SW 1271 (cell line): ENCODE results near the gene ARHGAP15.

ENCODE experiments used
- DNase-seq, 2 experiments: peaks; one replicate each; lab custom pipeline; 2025; lab: John Stamatoyannopoulos, UW

ARHGAP15 gene

DNA sequence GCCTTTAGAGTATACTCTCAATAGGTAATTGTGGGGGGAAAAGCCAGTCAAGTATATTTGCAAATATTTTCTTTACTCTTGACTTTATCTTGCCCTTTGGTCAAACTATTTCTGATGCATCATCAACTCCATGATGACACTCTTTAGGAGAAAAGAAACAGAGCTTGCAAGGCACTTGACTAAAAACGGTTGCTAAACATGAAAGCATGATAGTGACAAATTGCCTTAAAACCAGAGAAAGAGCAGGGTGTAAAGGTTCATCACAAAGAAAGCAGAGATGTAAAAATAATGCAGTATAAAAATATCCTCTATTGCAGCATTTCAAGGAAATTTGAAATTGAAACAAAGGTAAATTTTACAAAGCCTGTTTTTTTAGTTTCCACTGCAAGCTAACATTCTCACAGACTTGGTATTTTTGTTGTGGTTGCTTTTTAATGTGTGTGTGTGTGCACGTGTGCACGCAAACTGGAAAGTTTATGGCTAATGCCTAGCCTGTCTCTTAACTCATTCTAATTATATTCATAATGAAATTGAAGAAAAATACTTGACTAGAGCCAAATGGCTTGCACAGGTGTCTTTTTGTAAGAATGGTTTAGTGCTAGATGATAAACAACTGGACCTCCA, 503.6 kb downstream of the ARHGAP15 start:
- DNase-seq, result no peak

DNA sequence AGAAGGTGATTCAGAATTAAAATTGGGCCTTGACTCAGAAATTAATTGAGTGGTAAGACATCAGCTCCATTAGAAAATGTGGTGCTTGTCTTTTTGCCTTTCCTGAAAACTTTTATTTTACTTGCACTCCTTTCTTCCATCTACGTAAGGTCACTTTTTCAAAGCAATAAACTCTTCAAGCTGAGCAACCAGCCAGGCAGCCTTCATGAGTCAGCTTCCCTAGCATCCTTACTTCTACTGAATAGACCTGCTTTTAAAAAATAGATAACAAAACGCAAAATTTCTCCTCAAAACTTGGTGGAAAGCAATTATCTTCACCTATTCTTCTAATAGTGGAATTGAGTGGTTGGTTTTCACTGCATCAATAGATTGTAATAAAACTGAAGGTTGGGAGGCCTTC, 504.2 kb downstream of the ARHGAP15 start:
- DNase-seq, result no peak

DNA sequence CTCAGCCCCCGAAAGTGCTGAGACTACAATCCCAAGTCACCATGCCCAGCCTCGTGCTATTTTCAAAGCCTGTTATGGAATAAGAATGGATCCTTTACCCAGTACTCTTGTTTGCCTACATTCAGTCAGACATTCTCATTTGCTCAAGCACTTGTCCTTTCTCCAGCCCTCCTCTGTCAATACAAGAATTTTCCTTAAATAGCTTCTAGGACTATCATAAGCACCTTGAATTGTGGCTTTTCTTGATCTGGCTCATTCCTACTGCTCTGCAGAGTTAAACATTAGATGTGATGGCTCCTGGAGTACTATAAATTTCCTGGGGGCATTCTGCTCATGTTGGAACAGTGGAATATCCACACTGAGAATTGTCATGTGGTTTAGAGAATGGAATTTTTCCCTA, 506.1 kb downstream of the ARHGAP15 start:
- DNase-seq, result no peak

DNA sequence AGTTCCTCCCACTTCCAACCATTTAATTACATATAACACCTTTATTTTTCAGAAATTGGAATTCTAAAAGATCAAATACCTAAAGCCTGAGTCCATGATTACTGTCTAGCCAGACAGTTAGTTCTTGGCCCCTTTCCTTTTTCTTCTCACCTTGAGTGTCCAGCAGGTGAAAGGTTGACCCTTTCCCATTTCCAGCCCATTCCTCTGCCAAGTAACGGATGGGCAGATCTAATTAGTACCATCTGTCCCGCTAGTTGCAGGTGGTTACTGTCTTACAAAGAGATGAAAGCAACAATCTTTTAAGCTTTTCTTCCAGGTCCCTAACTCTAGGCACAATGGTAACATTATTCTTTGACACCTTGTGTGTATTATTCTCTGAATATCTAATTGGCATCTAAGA, 506.7 kb downstream of the ARHGAP15 start:
- no peak for DNase-seq

DNA sequence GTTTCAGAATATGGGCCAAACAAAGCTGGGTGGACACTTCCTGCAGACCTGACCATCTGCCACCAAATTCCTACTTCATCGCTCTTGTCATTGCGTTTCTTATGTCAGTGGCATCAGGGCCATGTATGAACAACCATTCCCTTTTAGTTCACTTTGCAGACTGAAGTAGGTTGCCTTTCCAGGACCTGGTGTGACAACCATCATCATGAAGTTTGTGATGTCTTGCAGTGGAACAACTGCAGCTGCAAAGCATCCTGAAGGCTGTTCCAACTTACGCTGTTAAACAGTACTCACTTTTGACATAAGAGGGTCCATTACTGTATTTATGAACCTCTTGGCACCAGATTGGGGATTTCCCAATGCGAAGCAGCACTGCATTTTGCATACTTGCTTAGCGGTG, 511.6 kb downstream of the ARHGAP15 start:
- no peak for DNase-seq

DNA sequence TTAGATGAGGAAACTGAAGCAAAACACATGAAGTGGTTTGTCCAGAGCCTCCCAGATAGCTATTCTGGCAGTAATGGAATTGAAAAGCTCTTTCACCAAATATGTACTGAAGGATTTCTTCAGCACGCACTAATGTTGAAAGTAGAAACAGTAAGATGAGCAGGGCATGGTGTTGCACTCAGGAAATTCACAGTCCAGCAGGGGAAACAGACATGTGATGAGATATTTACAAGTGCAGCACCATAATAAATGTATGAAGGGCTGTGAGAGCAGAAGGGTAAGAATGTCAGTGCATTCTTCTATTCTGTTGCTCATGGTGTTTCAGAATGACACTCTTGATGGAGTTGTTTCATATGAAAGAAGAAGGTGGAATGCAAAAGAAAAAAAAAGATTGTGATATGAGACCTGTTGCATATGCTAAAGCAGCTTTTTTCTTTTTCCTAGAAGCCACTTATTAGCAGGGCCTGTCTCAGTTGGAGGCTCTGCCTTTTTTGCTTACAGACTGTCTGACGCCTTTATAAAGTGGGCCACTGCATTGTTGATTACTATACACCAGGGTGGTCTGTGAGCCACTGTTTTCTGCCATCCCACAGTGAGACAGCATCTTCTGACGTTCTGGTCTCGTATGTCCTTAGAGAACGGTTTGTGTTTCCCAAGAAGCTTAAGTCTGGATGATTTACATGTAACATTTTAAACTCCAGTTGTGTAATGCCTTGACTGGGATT, 516.9 kb downstream of the ARHGAP15 start:
- no peak for DNase-seq

DNA sequence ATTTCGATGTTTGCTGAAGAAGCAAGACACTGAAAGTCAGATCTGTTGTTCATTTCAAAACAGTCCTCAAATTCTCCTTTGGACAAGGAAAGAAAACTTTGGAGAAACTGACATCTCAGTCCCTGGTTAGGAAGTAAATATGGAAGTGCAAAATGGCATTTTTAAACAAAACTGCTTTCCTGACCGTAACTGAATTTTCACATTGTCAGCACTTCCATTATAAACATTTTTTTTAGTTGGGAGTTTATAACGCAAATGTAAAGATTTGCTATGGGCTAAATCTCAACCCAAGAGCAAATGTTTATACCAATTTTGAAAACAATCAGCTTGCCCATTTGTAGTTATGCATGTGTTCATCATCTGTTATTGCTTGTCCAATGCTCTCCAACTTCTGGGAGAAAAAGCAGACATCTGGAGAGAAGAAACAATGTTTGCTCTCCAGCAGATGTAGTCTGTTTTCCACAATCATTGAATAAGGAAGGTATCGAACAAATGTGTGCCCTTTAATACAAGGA, 520.1 kb downstream of the ARHGAP15 start:
- no peak for DNase-seq

DNA sequence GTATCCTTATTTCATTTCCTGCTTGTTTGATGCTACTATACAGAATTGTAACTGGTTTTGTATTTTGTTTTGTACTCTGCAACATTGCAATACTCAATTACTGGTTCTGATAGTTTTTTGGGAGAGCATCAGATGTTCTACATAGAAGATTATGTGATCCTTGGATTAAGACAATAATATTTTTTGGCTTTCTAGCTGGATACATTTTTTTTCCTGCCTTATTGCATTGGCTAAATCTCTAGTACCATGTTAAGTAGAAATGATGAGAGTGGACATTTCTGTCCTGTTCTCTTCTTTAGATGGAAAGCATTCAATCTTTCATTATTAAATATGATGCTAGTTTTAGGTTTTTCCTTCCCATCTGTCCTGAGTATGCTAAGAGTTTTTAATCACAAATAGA, 523.5 kb downstream of the ARHGAP15 start:
- no peak for DNase-seq

DNA sequence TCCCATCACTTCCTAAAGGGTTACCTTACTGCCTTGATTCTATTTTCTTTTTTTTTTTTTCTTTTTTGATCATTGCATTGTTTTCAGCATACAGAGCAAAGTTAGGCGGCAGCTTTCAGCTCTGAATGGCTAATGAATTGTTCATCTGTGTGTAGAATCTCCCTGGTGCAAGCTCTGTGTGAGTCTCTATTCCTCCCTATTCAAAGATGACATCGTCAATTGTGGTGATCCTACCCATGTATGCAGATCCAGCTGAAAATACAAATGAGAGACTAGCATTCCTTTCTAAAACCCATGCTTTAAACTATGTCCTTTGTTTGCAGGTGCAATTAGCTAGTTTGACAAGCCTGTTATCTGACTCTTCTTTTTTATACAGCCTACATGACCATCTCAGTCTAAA, 539.0 kb downstream of the ARHGAP15 start:
- DNase-seq, result no peak

DNA sequence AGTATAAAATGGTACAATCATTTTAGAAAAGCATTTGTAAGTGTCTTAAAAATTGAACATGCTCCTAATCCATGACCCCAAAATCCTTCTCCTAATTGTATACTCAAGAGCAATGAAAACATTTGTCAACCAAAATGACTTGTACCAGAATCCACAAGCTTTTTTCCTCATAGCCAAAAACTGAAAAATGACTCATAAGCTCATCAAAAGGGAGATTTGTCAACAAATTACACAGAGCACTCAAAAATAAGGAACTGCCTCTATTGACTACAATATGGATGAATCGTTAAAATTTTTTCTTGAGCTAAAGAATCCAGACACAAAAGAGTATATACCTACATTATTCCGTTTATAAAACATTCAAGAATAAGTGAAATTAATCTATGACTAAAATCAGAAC, 544.8 kb downstream of the ARHGAP15 start:
- DNase-seq, result no peak

DNA sequence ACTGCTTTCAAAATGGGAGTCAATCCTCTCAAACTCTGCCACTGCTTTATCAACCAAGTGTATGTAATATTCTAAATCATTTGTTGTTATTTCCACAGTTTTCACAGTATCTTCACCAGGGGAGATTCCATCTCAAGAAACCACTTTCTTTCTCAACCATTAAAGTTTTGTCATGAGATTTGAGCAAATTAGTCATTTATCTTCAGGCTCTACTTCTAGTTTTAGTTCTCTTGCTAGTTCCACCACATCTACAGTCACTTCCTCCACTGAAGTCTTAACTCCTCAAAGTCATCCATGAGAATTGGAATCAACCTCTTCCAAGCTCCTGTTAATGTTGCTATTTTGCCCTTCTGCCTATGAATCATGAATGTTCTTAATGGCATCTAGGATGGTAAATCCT, 545.8 kb downstream of the ARHGAP15 start:
- no peak for DNase-seq

DNA sequence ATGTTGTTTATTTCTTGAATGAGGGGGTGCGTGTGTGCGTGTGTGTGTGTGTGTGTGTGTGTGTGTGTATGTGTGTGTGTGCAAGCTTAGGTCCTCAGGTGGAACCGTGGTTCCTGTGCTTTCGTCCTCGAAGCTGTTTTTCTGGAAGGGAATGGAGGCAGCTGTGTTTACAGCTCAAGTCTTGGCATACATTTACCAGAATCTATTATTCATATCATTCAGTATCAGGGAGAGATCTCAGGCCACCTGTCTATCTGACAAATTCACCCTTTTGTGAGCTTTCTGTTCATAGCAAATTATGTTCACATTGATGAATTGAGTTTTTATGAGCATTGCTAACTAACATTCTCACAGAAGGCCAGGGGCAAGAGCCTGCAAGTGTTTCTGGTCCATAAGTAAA, 550.4 kb downstream of the ARHGAP15 start:
- DNase-seq, result no peak

DNA sequence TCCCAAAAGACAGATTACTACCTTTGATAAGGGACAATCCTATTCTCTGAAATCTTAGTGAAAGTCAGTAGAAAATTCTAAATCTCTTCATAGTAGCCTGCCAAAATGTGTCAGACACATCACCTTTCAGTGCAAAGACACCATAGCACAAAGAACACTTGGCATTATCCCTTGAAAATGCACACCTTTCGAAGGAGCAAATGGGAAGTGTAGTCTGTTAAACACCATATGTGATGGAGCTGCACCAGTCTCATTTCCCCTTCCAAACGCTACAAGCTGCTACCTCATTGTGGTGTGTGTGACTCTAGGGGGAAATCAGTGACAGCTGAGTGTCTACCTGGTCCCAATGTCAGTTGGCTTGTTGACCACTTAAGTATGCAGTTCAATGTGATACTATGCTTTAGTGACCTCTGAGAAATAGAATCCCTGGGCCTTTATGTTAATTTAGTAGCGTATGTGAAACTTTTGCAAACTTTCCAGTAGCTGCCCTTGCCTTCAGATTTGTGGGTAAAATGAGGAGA, 551.7 kb downstream of the ARHGAP15 start:
- no peak for DNase-seq

DNA sequence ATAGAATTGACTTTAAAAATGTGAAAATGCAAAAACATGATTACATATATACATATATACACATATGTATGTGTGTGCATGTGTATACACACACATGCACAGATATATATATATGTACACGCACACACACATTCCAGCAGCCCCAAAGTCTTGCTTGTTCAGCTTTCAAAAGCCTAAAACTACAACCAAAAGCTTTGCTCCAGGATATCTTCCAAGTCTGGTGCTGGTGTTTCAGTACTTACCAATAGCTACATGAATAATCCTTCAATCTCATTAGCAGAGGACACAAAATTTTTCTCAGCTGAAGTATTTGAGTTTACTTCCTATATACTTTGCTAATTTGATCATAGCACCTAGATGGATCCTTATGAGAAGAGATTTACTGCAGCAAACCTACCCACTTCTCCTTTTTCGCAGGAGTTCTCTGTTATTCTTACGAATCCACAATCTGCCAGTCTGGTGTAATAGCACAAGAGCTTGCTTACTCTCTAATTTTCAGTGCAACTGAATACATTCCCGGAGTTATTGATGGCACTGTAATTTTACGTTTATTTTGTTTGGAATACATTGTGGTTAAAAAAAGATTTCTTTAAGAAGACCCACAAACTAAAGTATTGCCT, 553.3 kb downstream of the ARHGAP15 start:
- no peak for DNase-seq

DNA sequence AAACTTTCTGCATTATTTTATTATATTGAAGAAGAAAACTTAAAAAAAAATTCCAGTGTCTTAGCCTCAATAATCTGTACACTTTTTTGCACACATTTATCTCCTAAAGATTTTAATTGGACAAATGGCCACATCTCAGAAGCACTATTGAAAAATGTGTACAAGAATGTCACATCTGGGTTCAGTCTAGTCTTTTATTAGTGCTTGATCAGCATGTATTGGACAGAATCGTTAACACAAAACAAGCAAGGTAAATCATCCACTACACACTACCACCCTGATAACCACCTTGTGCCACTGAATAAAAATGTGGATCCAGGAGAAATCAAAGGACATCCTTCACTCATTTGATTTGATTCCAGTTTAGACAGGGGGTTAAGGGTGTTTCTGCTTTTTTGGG, 554.8 kb downstream of the ARHGAP15 start:
- no peak for DNase-seq

DNA sequence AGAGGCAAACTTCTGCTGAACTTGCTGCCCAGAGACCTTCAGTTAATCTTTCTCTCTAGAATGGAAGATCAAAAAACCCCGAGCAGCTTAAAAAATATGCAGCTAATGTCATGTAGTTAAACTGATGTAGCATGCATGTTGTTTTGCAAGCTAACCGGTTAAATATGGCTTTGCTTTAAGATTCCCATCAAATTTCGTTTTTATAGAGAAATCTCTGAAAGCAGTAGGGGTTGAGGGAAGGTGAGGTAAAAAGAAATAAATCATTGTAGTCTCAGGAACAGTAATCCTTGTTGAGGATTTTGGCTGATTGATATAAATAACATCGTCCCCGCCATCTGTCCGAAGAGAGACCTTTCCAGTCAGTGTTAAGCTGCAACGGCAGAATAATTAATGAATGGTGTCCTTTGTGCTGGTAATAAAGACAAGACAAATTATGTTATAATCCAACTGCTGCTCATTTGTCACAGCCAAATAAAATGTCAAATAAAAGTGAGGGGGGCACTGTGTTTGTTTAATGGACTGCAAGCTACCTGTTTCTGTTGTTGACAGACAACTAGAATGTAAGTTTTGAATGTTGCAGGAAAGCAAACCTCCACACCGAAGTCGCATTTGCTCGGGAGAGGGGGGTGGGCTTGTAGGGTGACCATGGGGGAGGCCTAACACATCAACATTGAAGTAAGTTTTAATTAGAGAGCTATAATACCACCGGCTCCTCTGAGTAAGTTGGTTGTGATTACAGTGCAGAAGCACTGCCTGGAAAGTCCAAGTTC, 555.5 kb downstream of the ARHGAP15 start:
- DNase-seq, result no peak

DNA sequence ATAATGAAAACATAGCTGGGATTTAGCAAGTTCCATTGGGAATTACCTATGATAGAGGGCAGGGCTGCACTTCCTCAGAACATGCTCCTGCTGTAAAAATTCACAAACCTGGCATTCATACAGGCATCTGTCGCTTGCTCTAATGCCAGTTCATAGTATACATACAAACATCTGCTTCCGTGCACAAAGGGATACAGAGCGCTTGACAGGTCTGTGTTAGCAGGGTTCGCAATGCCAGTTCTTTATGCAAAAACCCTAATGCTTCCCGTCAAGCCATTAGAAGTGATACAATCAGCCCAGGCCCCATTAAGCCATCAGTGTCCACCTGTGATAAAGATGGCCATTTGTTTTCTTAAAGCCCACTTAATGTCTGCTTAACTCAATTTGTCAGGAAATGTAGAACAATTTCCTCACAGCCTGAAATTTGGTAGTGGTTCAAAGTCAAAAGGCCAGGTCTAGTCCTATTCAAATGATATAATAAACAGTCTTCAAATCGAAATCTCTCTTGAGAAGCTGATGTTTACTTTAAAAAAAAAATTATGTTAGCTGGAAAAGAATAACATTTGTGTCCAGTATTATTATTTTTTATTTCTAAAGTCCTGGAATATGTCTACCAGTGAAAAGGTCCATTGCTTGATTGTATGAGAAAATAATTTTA, 556.3 kb downstream of the ARHGAP15 start:
- DNase-seq, result no peak

DNA sequence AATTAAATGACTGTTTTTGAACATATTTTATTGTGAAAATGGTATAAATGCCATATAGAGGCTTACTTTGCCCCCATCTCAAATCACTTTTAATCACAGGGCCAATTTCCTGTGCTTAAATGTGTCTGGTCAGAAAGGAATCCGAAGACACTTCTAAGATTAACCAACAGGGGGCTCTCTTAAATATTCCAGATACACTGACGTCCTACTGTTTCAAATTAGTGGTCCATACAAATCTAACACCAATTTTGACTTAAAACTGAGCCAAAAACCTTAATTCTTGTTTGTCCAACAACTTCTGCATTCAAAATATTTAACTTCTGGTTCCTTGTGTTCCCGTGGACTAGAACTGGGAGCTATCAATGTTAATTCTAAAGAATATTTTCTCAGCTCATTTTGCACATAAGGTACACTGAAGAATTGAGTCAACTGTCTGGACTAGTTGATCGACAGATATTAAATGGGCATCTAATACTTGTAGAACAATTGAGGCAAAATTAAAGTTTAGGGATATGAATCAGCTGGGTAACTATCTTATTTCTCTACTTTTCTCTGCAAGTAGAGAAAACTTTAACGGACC, 557.5 kb downstream of the ARHGAP15 start:
- peak in 1 of 2 experiments; percentile 45 for DNase-seq

DNA sequence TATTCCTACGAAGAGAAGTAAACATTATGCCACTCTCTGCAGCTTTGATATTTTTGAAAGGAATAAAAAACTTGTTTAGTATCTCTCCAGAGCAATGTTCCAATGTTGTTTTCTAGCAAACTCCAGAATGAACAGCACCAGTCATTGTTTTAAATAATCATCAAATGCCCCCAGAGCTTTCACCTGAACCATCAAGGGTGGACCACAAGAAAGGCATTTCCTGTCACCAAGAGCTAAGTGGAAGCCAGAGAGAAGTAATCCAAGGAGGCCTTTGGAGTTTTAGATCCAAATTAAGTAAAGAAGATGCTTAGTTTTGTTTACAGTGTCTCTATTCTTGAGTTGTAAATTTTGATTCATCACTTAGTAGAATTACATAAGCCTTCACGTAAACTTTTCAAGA, 559.0 kb downstream of the ARHGAP15 start:
- DNase-seq, result no peak

DNA sequence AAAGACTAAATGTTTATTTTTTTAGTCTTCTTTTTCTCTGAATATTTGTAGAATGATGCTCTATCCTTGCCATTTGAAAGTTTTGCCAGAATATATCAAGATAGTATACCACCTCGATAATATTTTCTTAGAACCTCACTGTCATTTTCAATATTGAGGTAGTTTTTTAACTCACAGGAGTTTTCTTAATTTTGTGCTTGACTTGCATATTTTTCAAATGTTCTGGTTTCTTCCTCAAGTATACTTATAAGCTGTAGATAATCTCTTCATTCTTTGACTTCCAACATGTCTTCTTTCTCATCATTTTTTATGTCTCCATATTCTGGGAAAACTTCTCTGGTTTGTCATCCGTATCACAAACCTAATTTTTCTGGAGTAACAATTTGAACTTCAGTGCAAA, 559.6 kb downstream of the ARHGAP15 start:
- DNase-seq, result no peak

DNA sequence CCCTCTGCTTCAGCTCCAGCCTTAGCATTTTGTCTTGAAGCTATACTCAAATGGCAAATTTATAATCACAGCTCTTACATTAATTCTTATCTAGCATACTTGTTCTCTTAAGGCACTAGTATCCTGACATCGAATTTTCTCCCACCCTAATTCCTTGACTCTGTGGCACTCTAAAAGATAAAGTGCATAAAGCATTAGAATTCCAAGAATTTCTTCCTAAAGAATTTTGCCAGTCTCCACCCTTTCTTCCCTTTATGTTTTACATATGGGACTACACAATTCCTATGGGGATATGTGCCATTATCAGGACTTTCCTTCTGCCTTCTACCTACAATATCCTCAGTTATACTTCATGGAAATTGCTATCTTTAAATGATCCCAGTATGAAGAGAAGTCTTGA, 560.3 kb downstream of the ARHGAP15 start:
- DNase-seq, result no peak
